ENCODE results near the gene WDHD1.
A peak's percentile ranks its signal among the peaks of the same experiment; 100 is the strongest.
"Not testable (repeated sequence)": the region's sequence is repeated elsewhere in the genome, so short reads cannot be mapped to it uniquely, and the experiment has no call there.

WDHD1 gene

GRCh38 chr14:55026793-55027561 lies at the start of gene WDHD1, which contains the start of gene SOCS4:
Gene WDHD1, minus strand, starts transcription at chr14:55027099. Its CDS starts 312 bp downstream, at chr14:55026787.
Gene SOCS4, plus strand, starts transcription at chr14:55027236. Its CDS starts 15,806 bp downstream, at chr14:55043042.
- DNase-seq (ENCODE audit: low read depth), result peak; percentile 77

GRCh38 chr14:55075628-55076175 lies 48.8 kb upstream of the WDHD1 start:
- DNase-seq (ENCODE audit: low read depth), result no peak

- DNase-seq (ENCODE audit: low read depth), result no peak
Measured at GRCh38 chr14:55074662-55075061, 47.8 kb upstream of the WDHD1 start.

- DNase-seq (ENCODE audit: low read depth), result no peak
Measured at GRCh38 chr14:55073856-55074255, 47.0 kb upstream of the WDHD1 start.

GRCh38 chr14:55071870-55072640 lies 45.2 kb upstream of the WDHD1 start:
- DNase-seq (ENCODE audit: low read depth), result peak; percentile 62

GRCh38 chr14:55070981-55071411 lies 44.1 kb upstream of the WDHD1 start:
- DNase-seq (ENCODE audit: low read depth), result no peak

- no peak for DNase-seq (ENCODE audit: low read depth)
Measured at GRCh38 chr14:55066223-55066622, 39.3 kb upstream of the WDHD1 start.

GRCh38 chr14:55065411-55065810 lies 38.5 kb upstream of the WDHD1 start:
- no peak for DNase-seq (ENCODE audit: low read depth)

GRCh38 chr14:55064896-55065295 lies 38.0 kb upstream of the WDHD1 start:
- DNase-seq (ENCODE audit: low read depth), result not testable (repeated sequence)

- DNase-seq (ENCODE audit: low read depth), result no peak
Measured at GRCh38 chr14:55062517-55063351, 35.8 kb upstream of the WDHD1 start.

- DNase-seq (ENCODE audit: low read depth), result no peak
Measured at GRCh38 chr14:55059333-55059732, 32.4 kb upstream of the WDHD1 start.

- no peak for DNase-seq (ENCODE audit: low read depth)
Measured at GRCh38 chr14:55057919-55058318, 31.0 kb upstream of the WDHD1 start.

- no peak for DNase-seq (ENCODE audit: low read depth)
Measured at GRCh38 chr14:55054098-55054497, 27.2 kb upstream of the WDHD1 start.

GRCh38 chr14:55053500-55053899 lies 26.6 kb upstream of the WDHD1 start:
- DNase-seq (ENCODE audit: low read depth), result no peak

GRCh38 chr14:55053018-55053417 lies 26.1 kb upstream of the WDHD1 start:
- DNase-seq (ENCODE audit: low read depth), result no peak

- DNase-seq (ENCODE audit: low read depth), result no peak
Measured at GRCh38 chr14:55052269-55052930, 25.5 kb upstream of the WDHD1 start.

GRCh38 chr14:55051423-55052268 lies 24.7 kb upstream of the WDHD1 start, which contains the start of gene MAPK1IP1L:
Gene MAPK1IP1L, plus strand, starts transcription at chr14:55051647. Its CDS starts 10,037 bp downstream, at chr14:55061684.
- DNase-seq (ENCODE audit: low read depth), result peak; percentile 80

- DNase-seq (ENCODE audit: low read depth), result no peak
Measured at GRCh38 chr14:55051165-55051422, 24.2 kb upstream of the WDHD1 start.

GRCh38 chr14:55048900-55049436 lies 22.1 kb upstream of the WDHD1 start:
- DNase-seq (ENCODE audit: low read depth), result no peak
